Testis (tissue), 2 donors: ENCODE measurements around the gene SEC22C.

Experiments used
- CTCF ChIP-seq, 3 experiments: fragments of 450-650 bp in 2 of 3; fragments of 200-600 bp in 1 of 3; sonication (generic) in 1 of 3; IDR thresholded peaks; one replicate each; pipeline ENCODE4 v1.5.1; 2016 to 2019; ENCODE audit warnings: antibody characterized with exemption in 3 of 3, mild to moderate bottlenecking in 2 of 3, moderate library complexity in 1 of 3
- POLR2A ChIP-seq: fragments of 450-650 bp; IDR thresholded peaks from one replicate; pipeline ENCODE4 v1.6.1; 2017; ENCODE audit warnings: antibody characterized with exemption, mild to moderate bottlenecking, moderate library complexity

- TF ChIP-seq CTCF (IDR thresholded peaks at IDR 0.05) = no peak
- no peak for TF ChIP-seq POLR2A
These were observed 32.6 kb downstream of the SEC22C start for GRCh38 chr3:42549131-42549530.
